ENCODE data around the gene TBC1D2B. TPM values are rescaled to one million over a fixed set of nuclear protein-coding genes. Genes with fewer than 3 reads are reported as not detected.

TBC1D2B gene
- total RNA-seq, 1 donor from 2014 or later: 11.7 TPM

DNA sequence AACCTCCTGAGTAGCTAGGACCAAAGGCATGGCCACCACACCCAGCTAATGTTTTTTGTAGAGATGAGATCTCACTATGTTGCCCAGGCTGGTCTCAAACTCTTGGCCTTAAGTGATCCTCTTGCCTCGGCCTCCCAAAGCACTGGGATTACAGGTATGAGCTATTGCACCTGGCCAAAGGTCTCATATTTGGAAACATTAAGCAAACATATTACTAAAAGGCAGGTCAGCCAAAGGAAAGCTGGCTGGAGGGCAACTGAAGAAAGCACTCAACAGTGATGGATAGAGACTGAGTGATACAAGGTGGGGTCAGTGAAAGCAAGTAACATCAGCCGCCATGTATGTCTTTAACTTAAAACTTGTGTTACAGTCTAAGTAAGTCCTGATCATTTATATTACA is 57.5 kb downstream of the TBC1D2B start:
- intact Hi-C loops (cut with micrococcal nuclease): no loop called here
- DNase-seq: no peak
- H3K27ac ChIP-seq (replicated peaks): no peak overlapping the region
- H3K27me3 ChIP-seq (ENCODE audit: low read depth): no peaks in the 10 kb centered on the region
- H3K4me1 ChIP-seq: peaks cover 27% of the 10 kb centered on the region
- peaks cover 41% of the 10 kb centered on the region for H3K36me3 ChIP-seq
- H3K9me3 ChIP-seq (replicated peaks): no peaks in the 10 kb centered on the region
- TF ChIP-seq, protein P1, sequence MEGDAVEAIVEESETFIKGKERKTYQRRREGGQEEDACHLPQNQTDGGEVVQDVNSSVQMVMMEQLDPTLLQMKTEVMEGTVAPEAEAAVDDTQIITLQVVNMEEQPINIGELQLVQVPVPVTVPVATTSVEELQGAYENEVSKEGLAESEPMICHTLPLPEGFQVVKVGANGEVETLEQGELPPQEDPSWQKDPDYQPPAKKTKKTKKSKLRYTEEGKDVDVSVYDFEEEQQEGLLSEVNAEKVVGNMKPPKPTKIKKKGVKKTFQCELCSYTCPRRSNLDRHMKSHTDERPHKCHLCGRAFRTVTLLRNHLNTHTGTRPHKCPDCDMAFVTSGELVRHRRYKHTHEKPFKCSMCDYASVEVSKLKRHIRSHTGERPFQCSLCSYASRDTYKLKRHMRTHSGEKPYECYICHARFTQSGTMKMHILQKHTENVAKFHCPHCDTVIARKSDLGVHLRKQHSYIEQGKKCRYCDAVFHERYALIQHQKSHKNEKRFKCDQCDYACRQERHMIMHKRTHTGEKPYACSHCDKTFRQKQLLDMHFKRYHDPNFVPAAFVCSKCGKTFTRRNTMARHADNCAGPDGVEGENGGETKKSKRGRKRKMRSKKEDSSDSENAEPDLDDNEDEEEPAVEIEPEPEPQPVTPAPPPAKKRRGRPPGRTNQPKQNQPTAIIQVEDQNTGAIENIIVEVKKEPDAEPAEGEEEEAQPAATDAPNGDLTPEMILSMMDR (IDR thresholded peaks at IDR 0.05; ENCODE audit: borderline replicate concordance): no peak
- no peak overlapping the region for H3K4me3 ChIP-seq

GRCh38 chr15:78018946-78019644 is 58.4 kb downstream of the TBC1D2B start:
- Histone ChIP-seq H3K36me3 (peaks cover 48% of the 10 kb centered on the region), H3K9me3 (replicated peaks) (no peaks in the 10 kb centered on the region), H3K27ac (replicated peaks) (no peak overlapping the region), H3K4me3 (no peak overlapping the region), H3K4me1 (peaks cover 18% of the 10 kb centered on the region), H3K27me3 (ENCODE audit: low read depth) (no peaks in the 10 kb centered on the region)
- no peak for DNase-seq
- TF ChIP-seq, protein P1 (IDR thresholded peaks at IDR 0.05; ENCODE audit: borderline replicate concordance): no peak
- intact Hi-C loops (cut with micrococcal nuclease): no loop called here

DNA sequence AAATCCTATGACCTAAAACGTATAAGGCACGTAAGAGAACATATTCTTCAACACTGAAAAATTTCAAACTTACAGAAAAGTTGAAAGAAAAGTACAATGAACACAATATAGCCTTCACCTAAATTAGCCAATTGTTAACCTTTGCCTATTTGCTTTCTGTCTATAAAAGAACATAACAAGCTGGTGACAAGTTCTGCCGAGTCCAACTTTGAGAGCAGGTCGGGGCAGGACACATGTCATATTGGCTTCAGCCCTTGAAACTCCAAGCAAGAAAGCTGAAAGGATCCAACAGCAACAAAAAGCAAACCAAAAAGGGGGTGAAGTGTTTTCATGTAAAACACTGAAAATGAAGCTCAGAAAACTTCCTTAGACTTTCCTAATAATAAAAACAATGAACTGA is 59.1 kb downstream of the TBC1D2B start:
- Histone ChIP-seq H3K4me3 (no peak overlapping the region), H3K9me3 (replicated peaks) (no peaks in the 10 kb centered on the region), H3K36me3 (peaks cover 49% of the 10 kb centered on the region), H3K27ac (replicated peaks) (no peak overlapping the region), H3K4me1 (peaks cover 11% of the 10 kb centered on the region), H3K27me3 (ENCODE audit: low read depth) (no peaks in the 10 kb centered on the region)
- intact Hi-C loops (cut with micrococcal nuclease): no loop called here
- no peak for DNase-seq
- TF ChIP-seq, protein P1 (IDR thresholded peaks at IDR 0.05; ENCODE audit: borderline replicate concordance): no peak

- Histone ChIP-seq H3K4me1 (peaks cover 6% of the 10 kb centered on the region), H3K4me3 (no peak overlapping the region), H3K27ac (replicated peaks) (no peak overlapping the region), H3K27me3 (ENCODE audit: low read depth) (no peaks in the 10 kb centered on the region), H3K9me3 (replicated peaks) (no peaks in the 10 kb centered on the region), H3K36me3 (peaks cover 54% of the 10 kb centered on the region)
- TF ChIP-seq, protein P1 (IDR thresholded peaks at IDR 0.05; ENCODE audit: borderline replicate concordance): no peak
- intact Hi-C loops (cut with micrococcal nuclease): no loop called here
- DNase-seq: no peak
Measured at GRCh38 chr15:78016860-78017259, 60.7 kb downstream of the TBC1D2B start.

GRCh38 chr15:78012643-78013077 is 64.9 kb downstream of the TBC1D2B start:
- DNase-seq: no peak

More at GRCh38 chr15:78012643-78013077, 64.9 kb downstream of the TBC1D2B start:
- no peak overlapping the region for H3K4me3 ChIP-seq
- peaks cover 9% of the 10 kb centered on the region for H3K4me1 ChIP-seq
- TF ChIP-seq, protein P1 (IDR thresholded peaks at IDR 0.05; ENCODE audit: borderline replicate concordance): no peak
- no peak overlapping the region for H3K27ac ChIP-seq (replicated peaks)
- no peaks in the 10 kb centered on the region for H3K9me3 ChIP-seq (replicated peaks)
- intact Hi-C loops (cut with micrococcal nuclease): no loop called here
- peaks cover 75% of the 10 kb centered on the region for H3K36me3 ChIP-seq
- H3K27me3 ChIP-seq (ENCODE audit: low read depth): no peaks in the 10 kb centered on the region
